Heart left ventricle (tissue), 16 donors: Measurements from ENCODE around the gene SMCO2. TPM values are rescaled to one million over a fixed set of nuclear protein-coding genes. Genes with fewer than 3 reads are reported as not detected.

Source experiments
- ATAC-seq, 4 donors: fragments of 200-7000 bp; cut with Tn5 transposase; one replicate each; pipeline ENCODE4 v1.9.1; 2020 to 2022; ENCODE audit warnings: moderate library complexity in 4 of 4, mild to moderate bottlenecking in 3 of 4, moderate number of reproducible peaks in 1 of 4
- DNase-seq, 5 donors: peaks; one replicate each; pipeline ENCODE4 v3.0.0-alpha.2; 2020
- H3K27ac ChIP-seq, 12 donors: fragments of 200-600 bp; sonication (generic) in 4 of 12; one replicate each; pipeline versions ENCODE4 v1.5.0 to v1.8.0; 2016 to 2022; ENCODE audit warnings: mild to moderate bottlenecking in 2 of 12
- H3K27me3 ChIP-seq, 9 donors: fragments of 200-600 bp; sonication (generic) in 2 of 9; one replicate each; pipeline versions ENCODE4 v1.5.1 to v1.8.0; 2016 to 2022; ENCODE audit warnings: mild to moderate bottlenecking in 3 of 9
- H3K36me3 ChIP-seq, 9 donors: fragments of 200-600 bp; sonication (generic) in 2 of 9; one replicate each; pipeline versions ENCODE4 v1.5.0 to v1.8.0; 2018 to 2022; ENCODE audit warnings: mild to moderate bottlenecking in 2 of 9
- H3K4me1 ChIP-seq, 12 donors: fragments of 200-600 bp; sonication (generic) in 4 of 12; one replicate each; pipeline versions ENCODE4 v1.5.0 to v1.8.0; 2016 to 2022; ENCODE audit warnings: mild to moderate bottlenecking in 3 of 12
- H3K4me3 ChIP-seq, 12 donors: fragments of 200-600 bp; sonication (generic) in 4 of 12; one replicate each; pipeline versions ENCODE4 v1.5.0 to v1.8.0; 2017 to 2022; ENCODE audit warnings: mild to moderate bottlenecking in 9 of 12, moderate library complexity in 4 of 12
- H3K9me3 ChIP-seq, 12 donors: fragments of 200-600 bp; sonication (generic) in 4 of 12; one replicate each; pipeline versions ENCODE4 v1.5.0 to v1.8.0; 2016 to 2022; ENCODE audit warnings: mild to moderate bottlenecking in 1 of 12
- CTCF ChIP-seq, 12 donors: fragments of 200-600 bp; sonication (generic) in 4 of 12; IDR thresholded peaks; one replicate each; pipeline versions ENCODE4 v1.5.0 to v1.8.0; 2018 to 2022; ENCODE audit warnings: antibody characterized with exemption in 12 of 12, mild to moderate bottlenecking in 5 of 12
- POLR2A ChIP-seq, 2 donors: fragments of 450-650 bp; IDR thresholded peaks; one replicate each; pipeline ENCODE4 v1.6.1; 2017; ENCODE audit warnings: antibody characterized with exemption in 2 of 2, mild to moderate bottlenecking in 2 of 2, moderate library complexity in 2 of 2
- whole genome bisulfite sequencing, 4 donors: extraction: QIAGEN DNeasy Blood & Tissue Kit in 2 of 4; methylation state at CpG; one replicate each; pipeline versions ENCODE4 v1.1.5 to v1.1.7; 2013 to 2018; 5-methylcytosine and 5-hydroxymethylcytosine counted together
- intact Hi-C, 10 donors: fragments of 100-400 bp; cut with DNase I; formaldehyde crosslinking; loops; one replicate each; pipeline versions ENCODE4 v1.11.1 to v1.14.2; 2022
- polyA plus RNA-seq, 2 donors: library from polyadenylated mRNA; stranded (reverse); fragments of 200-250 nt; gene quantifications; one replicate each; pipeline ENCODE4 v1.2.3, GENCODE V29; 2013
- total RNA-seq, 9 donors: library from RNA; depleted of rRNA in 2 of 9; stranded (reverse); fragments of >200 nt in 2 of 9; fragmentation: NEBNext Ultra II Directional in 3 of 9; extraction: Animal tissue kit (Norgen Biotek cat#: 25700) in 3 of 9; gene quantifications; one replicate each; pipeline versions ENCODE4 v1.1.0 to v1.2.4, GENCODE V29; 2016 to 2023
- donor health status: ischemic (EF 13 %, LVEDD 7.1; RV severe dilation, severe dysfunction).
- donor health status: healthy with polysubstance abuse.
- donor health status: DM: no; HTN: yes; CAD: no.
- donor health status: DM: no; HTN: no; CAD: no.
- donor health status: ischemic (EF 25% LVEDD 6.9; RV normal size, moderate dysfunction).
- donor health status: ischemic (EF 25% LVEDD 5.7; RV mildly dilated, moderate dysfunction).
- donor health status: healthy.
- donor health status: DM: yes; HTN: yes; CAD: no.
- donor health status: ischemic (EF 35%, LVEDD 5.7; RV mildly dilated, moderate dysfunction).
- donor health status: nonischemic (EF 11% LVEDD 7.7; RV severe dilation, severe dysfunction).
- donor health status: DM: yes; HTN: yes; CAD: no.
- donor health status: PGD.
- donor health status: ischemic (EF 29% LVEDD 5.4; RV normal size, mild dysfunction).
- donor health status: nonischemic (EF 23%, LVEDD 6.1; RV moderate dilation, normal function).

The SMCO2 gene
- total and polyA plus RNA-seq, 11 donors = 0.54 to 1.2 (median 0.58) TPM; not detected in 8

- DNase-seq (no peak), ATAC-seq (no peak)
- H3K36me3 ChIP-seq = no peaks in the 10 kb centered on the region
- intact Hi-C loops = no loop called here
- H3K4me1 ChIP-seq = peaks cover 0 to 16% (median 4%) of the 10 kb centered on the region in 12 donors
- no peak overlapping the region for H3K4me3 ChIP-seq
- TF ChIP-seq POLR2A (IDR thresholded peaks at IDR 0.05) = no peak
- no peak for TF ChIP-seq CTCF (IDR thresholded peaks at IDR 0.05)
- no peak overlapping the region for H3K27ac ChIP-seq
- WGBS, 4 donors = 72 to 83% (median 81%) methylated on average over 1 of the region's 1 CpG
- H3K9me3 ChIP-seq = no peaks in the 10 kb centered on the region
- H3K27me3 ChIP-seq = no peaks in the 10 kb centered on the region
Measured at GRCh38 chr12:27469176-27469736, 22.7 kb downstream of the SMCO2 start.

GRCh38 chr12:27472604-27473003 is 26.1 kb downstream of the SMCO2 start:
- DNase-seq = no peak
- H3K4me1 ChIP-seq = peaks cover 0 to 23% (median 7%) of the 10 kb centered on the region in 12 donors
- TF ChIP-seq CTCF (IDR thresholded peaks at IDR 0.05) = no peak
- TF ChIP-seq POLR2A (IDR thresholded peaks at IDR 0.05) = no peak
- 65 to 95% (median 85%) methylated on average over 4 of the region's 4 CpGs for WGBS, 4 donors
- no peak for ATAC-seq
- H3K4me3 ChIP-seq = no peak overlapping the region
- intact Hi-C loops = no loop called here
- no peak overlapping the region for H3K27ac ChIP-seq
- no peaks in the 10 kb centered on the region for H3K27me3 ChIP-seq
- H3K36me3 ChIP-seq = no peaks in the 10 kb centered on the region
- peaks cover 0 to 24% (median 16%) of the 10 kb centered on the region in 12 donors for H3K9me3 ChIP-seq

- H3K27ac ChIP-seq = peak overlapping the region in 8 of 12 donors; percentile 5 to 48 (median 20)
- DNase-seq = no peak
- peak overlapping the region in 1 of 12 donors; percentile 8 for H3K4me3 ChIP-seq
- H3K27me3 ChIP-seq = no peaks in the 10 kb centered on the region
- 26 to 55% (median 42%) methylated on average over 3 of the region's 3 CpGs for WGBS, 4 donors
- no peaks in the 10 kb centered on the region for H3K36me3 ChIP-seq
- TF ChIP-seq POLR2A (IDR thresholded peaks at IDR 0.05) (no peak), CTCF (IDR thresholded peaks at IDR 0.05) (no peak)
- ATAC-seq = peak; percentile 14 to 59 (median 36)
- intact Hi-C loops = no loop called here
- H3K4me1 ChIP-seq = peaks cover 0 to 23% (median 7%) of the 10 kb centered on the region in 12 donors
- H3K9me3 ChIP-seq = peaks cover 0 to 33% (median 25%) of the 10 kb centered on the region in 12 donors
Measured at GRCh38 chr12:27474344-27474743, 27.8 kb downstream of the SMCO2 start.

GRCh38 chr12:27477049-27477448 is 30.5 kb downstream of the SMCO2 start:
- no peak overlapping the region for H3K4me3 ChIP-seq
- no peak overlapping the region for H3K27ac ChIP-seq
- no peak for TF ChIP-seq POLR2A (IDR thresholded peaks at IDR 0.05)
- TF ChIP-seq CTCF (IDR thresholded peaks at IDR 0.05) = no peak
- H3K4me1 ChIP-seq = peaks cover 0 to 23% (median 7%) of the 10 kb centered on the region in 12 donors
- no peak for ATAC-seq
- H3K36me3 ChIP-seq = no peaks in the 10 kb centered on the region
- H3K9me3 ChIP-seq = peaks cover 0 to 33% (median 25%) of the 10 kb centered on the region in 12 donors
- H3K27me3 ChIP-seq = no peaks in the 10 kb centered on the region
- intact Hi-C loops = no loop called here
- DNase-seq = no peak
